GM21367 (cell line): ENCODE measurements around the gene GGT6.

Experiments
- ATAC-seq: cut with Tn5 transposase; IDR thresholded peaks from one replicate; pipeline ENCODE4 v1.9.1; 2021; ENCODE audit not compliant: unreplicated experiment

GGT6 gene

DNA sequence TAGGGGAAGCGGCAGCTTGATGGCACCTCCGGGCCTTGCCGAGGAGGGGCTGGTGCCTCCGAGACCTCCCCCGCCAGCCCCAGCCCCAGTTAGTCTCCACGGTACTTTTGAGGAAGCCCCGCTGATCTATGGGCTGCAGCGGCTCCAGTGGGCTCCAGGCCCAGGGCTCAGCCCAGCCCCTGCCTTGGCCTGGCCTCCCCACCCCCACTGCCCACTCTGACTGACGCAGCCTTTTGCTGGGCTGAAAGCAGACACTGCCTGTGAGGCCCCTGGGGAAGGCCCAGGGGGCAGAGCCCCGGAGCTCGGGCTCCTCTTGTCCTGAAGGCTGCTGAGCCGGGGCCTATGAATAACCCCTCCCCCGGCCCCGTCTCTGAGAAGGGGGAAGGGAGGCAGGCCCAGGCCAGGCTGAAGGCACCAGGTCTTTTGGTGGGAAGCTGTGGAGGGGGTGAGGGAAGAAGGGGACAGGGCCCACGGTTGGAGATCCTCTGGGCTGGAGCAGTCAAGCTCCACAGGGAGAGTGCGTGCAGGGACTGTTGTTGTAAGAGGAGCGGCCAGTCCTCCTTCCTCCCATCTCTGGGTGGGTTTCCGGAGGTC is 16.4 kb upstream of the GGT6 start:
- no peak for ATAC-seq

GRCh38 chr17:4576161-4576558 is 15.8 kb upstream of the GGT6 start:
- no peak for ATAC-seq

DNA sequence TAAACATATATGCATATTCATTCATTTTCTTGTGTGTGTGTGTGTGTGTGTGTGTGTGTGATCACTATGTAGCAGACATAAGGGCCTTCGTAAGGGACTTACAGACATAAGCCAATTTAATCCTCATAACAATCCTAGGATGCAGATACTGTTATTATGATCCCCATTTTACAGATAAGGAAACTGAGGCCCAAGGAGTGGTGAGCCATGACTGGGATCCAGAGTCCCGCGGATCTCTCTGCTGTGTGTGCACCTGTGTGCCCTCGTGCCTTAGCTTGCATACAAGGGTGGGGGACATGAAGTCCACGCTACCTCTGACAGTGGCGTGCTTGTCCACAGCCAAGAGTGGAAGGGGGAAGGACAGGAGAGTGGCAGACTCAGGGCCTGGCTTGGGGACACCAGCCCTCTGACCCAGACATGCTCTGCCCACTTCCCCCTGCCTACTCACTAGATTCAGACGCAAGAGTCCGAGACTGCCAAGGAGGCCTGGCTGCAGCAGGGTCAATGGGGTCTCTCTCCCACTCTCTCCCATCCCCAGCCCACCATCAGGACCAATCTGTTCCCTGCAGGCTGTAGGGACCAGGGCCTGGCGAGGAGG is 14.2 kb upstream of the GGT6 start:
- ATAC-seq, result no peak

GRCh38 chr17:4573669-4574068 is 13.3 kb upstream of the GGT6 start:
- ATAC-seq, result no peak

DNA sequence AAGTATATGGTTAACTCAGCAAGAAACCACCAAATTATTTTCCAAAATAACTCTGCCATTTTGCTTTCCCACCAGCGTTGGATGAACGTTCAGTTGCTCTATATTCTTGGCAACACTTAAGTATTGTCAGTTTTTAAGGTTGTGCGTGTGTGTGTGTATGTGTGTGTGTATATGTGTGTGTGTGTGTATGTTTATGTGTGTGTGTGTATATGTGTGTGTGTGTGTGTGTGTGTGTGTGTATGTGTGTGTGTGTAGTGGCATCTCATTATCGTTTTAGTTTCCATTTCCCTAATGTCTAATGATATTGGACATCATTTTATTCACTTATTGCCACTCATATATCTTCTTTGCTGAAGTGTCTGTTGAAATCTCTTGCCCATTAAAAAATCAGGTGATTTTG is 12.7 kb upstream of the GGT6 start:
- no peak for ATAC-seq

DNA sequence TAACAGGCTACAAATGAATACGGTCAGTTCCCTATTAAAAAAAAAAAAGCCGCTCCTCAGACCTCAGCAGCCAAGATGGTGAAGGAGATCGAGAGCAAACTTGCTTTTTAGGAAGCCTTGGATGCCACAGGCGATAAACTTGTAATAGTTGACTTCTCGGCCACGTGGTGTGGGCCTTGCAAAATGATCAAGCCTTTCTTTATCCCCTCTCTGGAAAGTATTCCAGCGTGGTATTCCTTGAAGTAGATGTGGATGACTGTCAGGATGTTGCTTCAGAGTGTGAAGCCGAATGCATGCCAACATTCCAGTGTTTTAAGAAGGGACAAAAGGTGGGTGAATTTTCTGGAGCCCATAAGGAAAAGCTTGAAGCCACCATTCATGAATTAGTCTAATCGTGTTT is 11.8 kb upstream of the GGT6 start:
- ATAC-seq, result no peak

DNA sequence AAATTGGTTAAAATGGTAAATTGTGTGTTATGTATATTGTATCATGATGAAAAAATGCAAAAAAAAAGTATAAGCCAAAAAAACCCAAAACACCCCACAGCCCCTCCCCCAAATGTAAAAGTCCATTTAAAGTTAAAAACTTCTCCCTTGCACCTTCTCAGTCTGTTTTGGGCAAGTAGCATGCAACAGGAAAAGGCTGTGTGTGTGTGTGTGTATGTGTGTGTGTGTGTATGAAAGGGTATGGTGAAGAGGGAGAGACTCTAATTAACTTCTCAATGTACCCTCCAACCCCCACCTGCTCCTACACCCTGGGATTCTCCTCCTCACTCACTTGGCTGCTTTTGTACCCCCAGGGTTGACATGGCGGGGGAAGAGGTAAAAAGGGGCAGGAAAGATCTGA is 9.2 kb upstream of the GGT6 start:
- ATAC-seq, result no peak

GRCh38 chr17:4566785-4567184 is 6.4 kb upstream of the GGT6 start:
- ATAC-seq, result no peak

DNA sequence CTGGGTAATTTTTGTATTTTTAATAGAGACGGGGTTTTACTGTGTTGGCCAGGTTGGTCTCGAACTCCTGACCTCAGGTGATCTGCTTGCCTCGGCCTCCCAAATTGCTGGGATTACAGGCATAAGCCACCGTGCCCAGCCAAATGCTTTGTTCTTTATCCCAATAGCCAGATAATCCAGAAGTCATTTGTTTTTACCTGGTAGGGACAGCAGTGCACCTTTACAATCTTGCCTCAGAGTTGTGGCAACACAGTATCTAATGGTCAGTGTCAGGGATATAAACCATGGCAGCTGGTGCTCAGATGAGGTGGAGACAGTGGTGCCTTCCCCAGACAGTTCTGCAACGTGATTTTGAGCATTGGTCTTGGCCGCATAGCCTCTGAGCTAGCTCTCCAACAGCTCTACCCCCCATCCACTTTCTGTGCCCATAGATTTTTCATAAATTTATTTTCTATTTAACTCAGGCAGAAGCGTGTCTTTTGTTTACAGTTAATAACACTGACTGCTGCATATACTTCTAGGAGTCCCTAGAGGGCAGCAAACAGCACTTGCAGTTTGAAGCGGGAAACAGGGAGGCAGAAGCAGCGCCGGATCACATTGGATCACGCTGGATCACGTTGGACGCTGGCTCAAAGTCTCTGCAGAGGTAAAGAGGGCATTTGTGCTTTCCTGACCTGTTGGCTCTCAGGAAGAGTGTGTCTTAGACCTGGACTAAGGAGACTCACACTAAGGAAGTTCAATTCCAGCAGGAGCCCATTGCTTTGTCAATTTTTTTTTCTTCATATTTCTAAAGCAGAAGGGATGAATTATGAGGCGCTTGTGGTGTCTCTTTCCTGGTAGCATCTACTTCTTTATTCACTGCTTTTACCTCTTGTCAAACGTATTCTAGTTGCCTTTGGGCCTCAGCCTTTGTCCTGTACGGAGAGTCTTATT is 5.1 kb upstream of the GGT6 start:
- ATAC-seq, result no peak

GRCh38 chr17:4562015-4562969 is 1.9 kb upstream of the GGT6 start:
- ATAC-seq, result no peak

- ATAC-seq, result no peak
Measured at GRCh38 chr17:4560837-4561256, 470 bp upstream of the GGT6 start.

- no peak for ATAC-seq
Measured at GRCh38 chr17:4559966-4560365, 411 bp downstream of the GGT6 start.

GRCh38 chr17:4559139-4559791 is 1.1 kb downstream of the GGT6 start:
- ATAC-seq, result no peak

DNA sequence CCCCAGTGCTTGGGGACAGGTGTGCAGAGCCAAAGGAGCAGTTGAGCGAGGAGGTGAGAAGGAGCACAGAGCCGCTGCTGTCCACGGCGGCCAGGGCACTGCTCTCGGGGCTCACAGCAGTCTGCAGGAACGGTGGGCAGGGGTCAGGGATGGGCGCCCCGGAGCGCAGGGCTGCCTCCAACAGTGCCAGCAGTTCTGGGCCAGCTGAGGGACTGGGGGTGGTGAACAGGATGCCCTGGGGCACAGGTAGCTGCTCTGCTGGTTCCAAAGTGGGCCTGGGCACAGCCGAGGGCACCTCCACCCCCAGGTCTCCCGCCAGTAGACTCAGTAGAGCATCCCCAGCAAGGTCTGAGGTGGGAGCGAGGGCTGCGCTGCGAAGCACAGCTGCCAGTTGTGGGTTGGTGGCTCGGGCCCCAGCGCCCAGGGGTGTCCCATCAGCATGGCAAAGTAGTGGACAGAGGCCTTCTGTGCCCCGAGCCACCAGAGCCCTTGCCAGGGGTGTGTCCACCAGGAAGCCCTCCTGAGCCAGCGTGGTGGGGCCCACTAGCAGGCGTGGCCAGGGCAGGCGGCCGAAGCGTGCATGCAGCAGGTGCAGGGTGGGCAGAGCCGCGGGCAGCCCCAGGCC is 1.9 kb downstream of the GGT6 start:
- no peak for ATAC-seq

GRCh38 chr17:4557626-4558346 is 2.6 kb downstream of the GGT6 start:
- no peak for ATAC-seq

GRCh38 chr17:4556996-4557395 is 3.4 kb downstream of the GGT6 start:
- no peak for ATAC-seq

GRCh38 chr17:4555873-4556759 is 4.3 kb downstream of the GGT6 start:
- ATAC-seq, result no peak

- peak; percentile 64 for ATAC-seq
Measured at GRCh38 chr17:4554997-4555799, 5.2 kb downstream of the GGT6 start, which contains the start of gene MYBBP1A. Gene MYBBP1A, minus strand, starts transcription at chr17:4555384. Its CDS starts 60 bp downstream, at chr17:4555324.
